WTC11 (cell line): ENCODE data around the gene ABHD1. TPM values are rescaled to one million over a fixed set of nuclear protein-coding genes. Genes with fewer than 3 reads are reported as not detected.

Experiments used
- ATAC-seq: fragments of 200-7000 bp; cut with Tn5 transposase; 2 replicates; pipeline ENCODE4 v1.10.0; 2021; ENCODE audit warnings: mild to moderate bottlenecking, moderate library complexity
- CTCF ChIA-PET: fragments of 300-600 bp; sonication (Branson Sonifier 250); formaldehyde crosslinking; loops from one replicate; lab custom pipeline; 2021; ENCODE audit warnings: antibody characterized with exemption; lab: Charles Lee
- POLR2A ChIA-PET: fragments of 350-600 bp; sonication (Branson Sonifier 250); formaldehyde crosslinking; loops from one replicate; lab custom pipeline; 2021; ENCODE audit warnings: antibody characterized with exemption; lab: Charles Lee
- DNase-seq: peaks from one replicate; pipeline ENCODE4 v3.0.0; 2021; ENCODE audit warnings: low spot score
- H3K27ac Mint-ChIP-seq: 2 replicates; pipeline ENCODE4 v1.8.0; 2021; ENCODE audit warnings: mixed read lengths
- H3K27me3 Mint-ChIP-seq: 2 replicates; pipeline ENCODE4 v1.8.0; 2021; ENCODE audit warnings: low read depth, mild to moderate bottlenecking, moderate library complexity, mixed read lengths
- H3K36me3 Mint-ChIP-seq: 2 replicates; pipeline ENCODE4 v1.8.0; 2021; ENCODE audit warnings: mixed read lengths
- H3K4me1 Mint-ChIP-seq: 2 replicates; pipeline ENCODE4 v1.8.0; 2022; ENCODE audit warnings: mixed read lengths
- H3K4me3 Mint-ChIP-seq: 2 replicates; pipeline ENCODE4 v1.8.0; 2021; ENCODE audit warnings: mild to moderate bottlenecking, moderate library complexity, mixed read lengths
- H3K9me3 Mint-ChIP-seq: 2 replicates; pipeline ENCODE4 v1.8.0; 2021; ENCODE audit warnings: mixed read lengths
- ATF1 ChIP-seq: sonication (generic); formaldehyde crosslinking; IDR thresholded peaks from 2 replicates; pipeline ENCODE4 v1.8.1; 2023; ENCODE audit warnings: mild to moderate bottlenecking, moderate library complexity, missing genetic modification reagents
- FOXJ3 ChIP-seq: sonication (generic); formaldehyde crosslinking; IDR thresholded peaks from 2 replicates; pipeline ENCODE4 v1.9.0; 2021; ENCODE audit warnings: missing genetic modification reagents, mild to moderate bottlenecking, borderline replicate concordance
- MXD4 ChIP-seq: fragments of 250-450 bp; sonication (Bioruptor Pico); IDR thresholded peaks from 2 replicates; pipeline ENCODE4 v1.8.0; 2021; ENCODE audit warnings: mild to moderate bottlenecking, moderate library complexity, borderline replicate concordance
- NFE2L1 ChIP-seq: sonication (generic); formaldehyde crosslinking; IDR thresholded peaks from 2 replicates; pipeline ENCODE4 v1.8.1; 2023; ENCODE audit warnings: missing genetic modification reagents
- RORB ChIP-seq: fragments of 250-450 bp; sonication (Bioruptor Pico); IDR thresholded peaks from 2 replicates; pipeline ENCODE4 v1.9.0; 2021; ENCODE audit warnings: mild to moderate bottlenecking
- SMAD3 ChIP-seq: sonication (generic); formaldehyde crosslinking; IDR thresholded peaks from 2 replicates; pipeline ENCODE4 v1.8.0; 2022; ENCODE audit warnings: missing genetic modification reagents, mild to moderate bottlenecking, borderline replicate concordance
- SOX15 ChIP-seq: fragments of 250-450 bp; sonication (Bioruptor Pico); IDR thresholded peaks from 2 replicates; pipeline ENCODE4 v1.9.0; 2021; ENCODE audit warnings: mild to moderate bottlenecking
- total RNA-seq: library from RNA; stranded (reverse); gene quantifications from 3 replicates; pipeline ENCODE4 v1.2.3, GENCODE V29; 2021
- TF ChIP-seq, protein P1 (sequence below): sonication (generic); formaldehyde crosslinking; conservative IDR thresholded peaks from 2 replicates; pipeline ENCODE4 v1.8.1; 2022; ENCODE audit warnings: mild to moderate bottlenecking, missing genetic modification reagents
- TF ChIP-seq, protein P2 (sequence below): sonication (generic); formaldehyde crosslinking; IDR thresholded peaks from 2 replicates; pipeline ENCODE4 v1.8.1; 2023; ENCODE audit warnings: mild to moderate bottlenecking, moderate library complexity, missing genetic modification reagents
- TF ChIP-seq, protein P3 (sequence below): sonication (generic); formaldehyde crosslinking; IDR thresholded peaks from 2 replicates; pipeline ENCODE4 v1.8.0; 2022; ENCODE audit warnings: mild to moderate bottlenecking, missing genetic modification reagents
- TF ChIP-seq, protein P4 (sequence below): fragments of 250-450 bp; sonication (Bioruptor Pico); IDR thresholded peaks from 2 replicates; pipeline ENCODE4 v1.9.0; 2021; ENCODE audit warnings: mild to moderate bottlenecking
- TF ChIP-seq, protein P5 (sequence below): fragments of 250-450 bp; sonication (Bioruptor Pico); IDR thresholded peaks from 2 replicates; pipeline ENCODE4 v2.1.2; 2022; ENCODE audit warnings: mild to moderate bottlenecking, moderate library complexity
- TF ChIP-seq, protein P6 (sequence below): sonication (generic); formaldehyde crosslinking; IDR thresholded peaks from 2 replicates; pipeline ENCODE4 v1.8.0; 2022; ENCODE audit warnings: mild to moderate bottlenecking, missing genetic modification reagents
- TF ChIP-seq, protein P7 (sequence below): sonication (generic); formaldehyde crosslinking; IDR thresholded peaks from 2 replicates; pipeline ENCODE4 v1.8.0; 2023; ENCODE audit warnings: missing genetic modification reagents, mild to moderate bottlenecking, borderline replicate concordance
- TF ChIP-seq, protein P8 (sequence below): sonication (generic); formaldehyde crosslinking; IDR thresholded peaks from 2 replicates; pipeline ENCODE4 v1.8.0; 2023; ENCODE audit warnings: missing genetic modification reagents
- TF ChIP-seq, protein P9 (sequence below): sonication (generic); formaldehyde crosslinking; IDR thresholded peaks from 2 replicates; pipeline ENCODE4 v1.8.1; 2022; ENCODE audit warnings: mild to moderate bottlenecking, moderate library complexity, missing genetic modification reagents
- TF ChIP-seq, protein P10 (sequence below): fragments of 250-450 bp; sonication (Bioruptor Pico); IDR thresholded peaks from 2 replicates; pipeline ENCODE4 v1.8.0; 2021; ENCODE audit warnings: mild to moderate bottlenecking

ABHD1 gene
- total RNA-seq, 1 experiment from 2014 or later = 0.31 TPM

DNA sequence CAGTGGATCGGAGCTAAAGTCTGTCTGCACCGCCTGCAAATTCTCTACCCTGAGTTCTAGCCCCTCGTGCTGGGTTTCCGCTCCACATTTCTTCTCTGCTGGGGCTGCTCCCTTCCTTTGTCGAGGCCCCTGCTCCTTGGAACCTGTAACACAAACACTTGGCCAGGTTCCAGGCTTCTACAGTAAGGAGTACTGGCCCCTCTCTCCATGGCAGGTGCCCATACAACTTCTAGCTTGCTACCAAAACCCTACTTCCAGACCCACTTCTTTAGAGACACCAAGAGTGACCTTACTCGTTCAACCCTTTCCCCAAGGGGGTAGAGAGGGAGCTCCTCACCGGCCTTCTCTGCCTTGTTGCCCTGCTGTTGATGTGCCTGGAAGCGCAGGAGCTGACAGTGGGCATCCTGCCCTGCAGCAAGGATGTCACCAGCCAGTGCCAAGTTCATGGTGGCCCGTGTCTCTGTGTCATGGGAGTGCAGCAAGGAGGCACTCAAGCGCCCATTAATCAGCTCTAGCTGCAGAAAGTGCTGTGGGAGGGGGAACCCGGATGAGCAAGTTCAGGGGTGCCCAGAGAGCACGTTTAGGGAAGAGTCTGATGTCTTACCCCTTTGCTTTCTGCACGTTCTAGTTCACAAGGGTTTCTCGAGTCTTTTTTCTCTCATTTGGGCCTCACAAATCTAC lies 9.7 kb downstream of the ABHD1 start (continued):
- TF ChIP-seq, protein P1, sequence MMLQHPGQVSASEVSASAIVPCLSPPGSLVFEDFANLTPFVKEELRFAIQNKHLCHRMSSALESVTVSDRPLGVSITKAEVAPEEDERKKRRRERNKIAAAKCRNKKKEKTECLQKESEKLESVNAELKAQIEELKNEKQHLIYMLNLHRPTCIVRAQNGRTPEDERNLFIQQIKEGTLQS (CRISPR knock-in tag) = no peak
- TF ChIP-seq, protein P2, sequence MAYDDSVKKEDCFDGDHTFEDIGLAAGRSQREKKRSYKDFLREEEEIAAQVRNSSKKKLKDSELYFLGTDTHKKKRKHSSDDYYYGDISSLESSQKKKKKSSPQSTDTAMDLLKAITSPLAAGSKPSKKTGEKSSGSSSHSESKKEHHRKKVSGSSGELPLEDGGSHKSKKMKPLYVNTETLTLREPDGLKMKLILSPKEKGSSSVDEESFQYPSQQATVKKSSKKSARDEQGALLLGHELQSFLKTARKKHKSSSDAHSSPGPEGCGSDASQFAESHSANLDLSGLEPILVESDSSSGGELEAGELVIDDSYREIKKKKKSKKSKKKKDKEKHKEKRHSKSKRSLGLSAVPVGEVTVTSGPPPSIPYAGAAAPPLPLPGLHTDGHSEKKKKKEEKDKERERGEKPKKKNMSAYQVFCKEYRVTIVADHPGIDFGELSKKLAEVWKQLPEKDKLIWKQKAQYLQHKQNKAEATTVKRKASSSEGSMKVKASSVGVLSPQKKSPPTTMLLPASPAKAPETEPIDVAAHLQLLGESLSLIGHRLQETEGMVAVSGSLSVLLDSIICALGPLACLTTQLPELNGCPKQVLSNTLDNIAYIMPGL (CRISPR knock-in tag) = no peak
- TF ChIP-seq, protein P3, sequence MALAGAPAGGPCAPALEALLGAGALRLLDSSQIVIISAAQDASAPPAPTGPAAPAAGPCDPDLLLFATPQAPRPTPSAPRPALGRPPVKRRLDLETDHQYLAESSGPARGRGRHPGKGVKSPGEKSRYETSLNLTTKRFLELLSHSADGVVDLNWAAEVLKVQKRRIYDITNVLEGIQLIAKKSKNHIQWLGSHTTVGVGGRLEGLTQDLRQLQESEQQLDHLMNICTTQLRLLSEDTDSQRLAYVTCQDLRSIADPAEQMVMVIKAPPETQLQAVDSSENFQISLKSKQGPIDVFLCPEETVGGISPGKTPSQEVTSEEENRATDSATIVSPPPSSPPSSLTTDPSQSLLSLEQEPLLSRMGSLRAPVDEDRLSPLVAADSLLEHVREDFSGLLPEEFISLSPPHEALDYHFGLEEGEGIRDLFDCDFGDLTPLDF = no peak
- no peak for TF ChIP-seq RORB (CRISPR knock-in tag)
- TF ChIP-seq, protein P4, sequence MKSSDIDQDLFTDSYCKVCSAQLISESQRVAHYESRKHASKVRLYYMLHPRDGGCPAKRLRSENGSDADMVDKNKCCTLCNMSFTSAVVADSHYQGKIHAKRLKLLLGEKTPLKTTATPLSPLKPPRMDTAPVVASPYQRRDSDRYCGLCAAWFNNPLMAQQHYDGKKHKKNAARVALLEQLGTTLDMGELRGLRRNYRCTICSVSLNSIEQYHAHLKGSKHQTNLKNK (CRISPR knock-in tag) = no peak
- TF ChIP-seq, protein P5, sequence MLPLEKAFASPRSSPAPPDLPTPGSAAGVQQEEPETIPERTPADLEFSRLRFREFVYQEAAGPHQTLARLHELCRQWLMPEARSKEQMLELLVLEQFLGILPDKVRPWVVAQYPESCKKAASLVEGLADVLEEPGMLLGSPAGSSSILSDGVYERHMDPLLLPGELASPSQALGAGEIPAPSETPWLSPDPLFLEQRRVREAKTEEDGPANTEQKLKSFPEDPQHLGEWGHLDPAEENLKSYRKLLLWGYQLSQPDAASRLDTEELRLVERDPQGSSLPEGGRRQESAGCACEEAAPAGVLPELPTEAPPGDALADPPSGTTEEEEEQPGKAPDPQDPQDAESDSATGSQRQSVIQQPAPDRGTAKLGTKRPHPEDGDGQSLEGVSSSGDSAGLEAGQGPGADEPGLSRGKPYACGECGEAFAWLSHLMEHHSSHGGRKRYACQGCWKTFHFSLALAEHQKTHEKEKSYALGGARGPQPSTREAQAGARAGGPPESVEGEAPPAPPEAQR (CRISPR knock-in tag) = no peak
- no peak for TF ChIP-seq NFE2L1 (CRISPR knock-in tag)
- TF ChIP-seq, protein P6, sequence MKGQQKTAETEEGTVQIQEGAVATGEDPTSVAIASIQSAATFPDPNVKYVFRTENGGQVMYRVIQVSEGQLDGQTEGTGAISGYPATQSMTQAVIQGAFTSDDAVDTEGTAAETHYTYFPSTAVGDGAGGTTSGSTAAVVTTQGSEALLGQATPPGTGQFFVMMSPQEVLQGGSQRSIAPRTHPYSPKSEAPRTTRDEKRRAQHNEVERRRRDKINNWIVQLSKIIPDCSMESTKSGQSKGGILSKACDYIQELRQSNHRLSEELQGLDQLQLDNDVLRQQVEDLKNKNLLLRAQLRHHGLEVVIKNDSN (CRISPR knock-in tag) = no peak
- no peak for TF ChIP-seq FOXJ3 (CRISPR knock-in tag)
- no peak for TF ChIP-seq SOX15 (CRISPR knock-in tag)
- no peak for TF ChIP-seq SMAD3

DNA sequence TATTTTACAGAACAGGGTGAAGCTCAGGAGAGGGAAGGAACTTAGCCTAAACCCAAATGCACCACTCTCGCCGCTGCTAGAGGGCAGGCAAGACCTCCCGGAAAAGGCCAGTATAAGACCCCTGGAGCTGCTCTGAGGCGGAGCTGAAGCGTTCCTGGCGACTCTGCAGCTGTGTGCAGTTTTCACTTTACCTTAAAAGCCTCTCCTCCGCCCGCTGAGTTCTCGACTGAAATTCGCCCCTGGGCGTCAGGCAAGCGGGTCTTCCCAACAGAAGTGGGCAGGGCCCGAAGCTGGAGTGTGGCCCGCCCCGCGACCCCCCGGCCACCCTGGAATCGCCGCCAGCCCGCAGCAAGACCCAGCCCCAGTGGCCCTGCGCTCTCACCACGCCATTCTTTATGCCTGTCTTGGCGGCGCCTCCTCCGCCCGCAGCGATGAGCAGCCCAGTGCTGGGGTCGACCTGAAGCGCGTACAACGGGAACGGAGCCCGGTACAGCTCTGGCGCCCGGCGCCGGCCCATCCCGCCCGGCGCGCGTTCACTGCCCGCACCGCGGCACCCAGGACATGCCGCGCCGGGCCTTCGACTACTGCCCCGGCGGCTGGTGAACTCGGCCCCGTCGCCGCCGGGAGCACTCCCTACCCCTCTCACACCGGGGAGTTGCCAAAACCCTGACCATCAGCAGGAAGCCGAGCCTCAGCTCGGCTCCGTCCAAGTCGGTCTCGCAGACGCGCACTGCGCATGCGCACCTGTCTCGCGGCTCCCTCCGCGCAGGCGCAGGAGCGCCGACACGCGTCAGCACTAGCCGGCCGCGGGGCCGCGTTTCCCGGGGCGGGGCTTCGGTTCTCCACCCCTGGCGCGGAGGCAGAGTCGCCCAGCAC lies 10.5 kb downstream of the ABHD1 start, which contains the start of gene PREB:
PREB (minus strand) TSS at position 732 of the 876 bp plus-strand sequence; CDS start at position 517, 215 bp downstream.
- ChIA-PET POLR2A (interaction anchor here (1.1 to 1.7 kb wide), 10 partner anchors 10 to 114 kb away, joined by 3 to 9 read pairs (median 4); partner anchors contain the start of genes ABHD1, ATRAID, CAD and CGREF1), CTCF (interaction anchor here (0.6 to 3.3 kb wide), 42 partner anchors 11 to 172 kb away, joined by 3 to 50 read pairs (median 5); partner anchors contain the start of genes ABHD1, ATRAID, CAD and CGREF1)
- ATAC-seq (peak; percentile 93), DNase-seq (peak; percentile 99)
- Mint-ChIP-seq H3K27me3 (peaks cover 5% of the 10 kb centered on the region), H3K4me1 (peaks cover 14% of the 10 kb centered on the region), H3K4me3 (peak within 1 kb of the TSS; percentile 90), H3K9me3 (no peaks in the 10 kb centered on the region), H3K36me3 (peaks cover 21% of the 10 kb centered on the region), H3K27ac (peak within 1 kb of the TSS; percentile 98)
- no peak for TF ChIP-seq MXD4 (CRISPR knock-in tag)
- TF ChIP-seq, protein P7, sequence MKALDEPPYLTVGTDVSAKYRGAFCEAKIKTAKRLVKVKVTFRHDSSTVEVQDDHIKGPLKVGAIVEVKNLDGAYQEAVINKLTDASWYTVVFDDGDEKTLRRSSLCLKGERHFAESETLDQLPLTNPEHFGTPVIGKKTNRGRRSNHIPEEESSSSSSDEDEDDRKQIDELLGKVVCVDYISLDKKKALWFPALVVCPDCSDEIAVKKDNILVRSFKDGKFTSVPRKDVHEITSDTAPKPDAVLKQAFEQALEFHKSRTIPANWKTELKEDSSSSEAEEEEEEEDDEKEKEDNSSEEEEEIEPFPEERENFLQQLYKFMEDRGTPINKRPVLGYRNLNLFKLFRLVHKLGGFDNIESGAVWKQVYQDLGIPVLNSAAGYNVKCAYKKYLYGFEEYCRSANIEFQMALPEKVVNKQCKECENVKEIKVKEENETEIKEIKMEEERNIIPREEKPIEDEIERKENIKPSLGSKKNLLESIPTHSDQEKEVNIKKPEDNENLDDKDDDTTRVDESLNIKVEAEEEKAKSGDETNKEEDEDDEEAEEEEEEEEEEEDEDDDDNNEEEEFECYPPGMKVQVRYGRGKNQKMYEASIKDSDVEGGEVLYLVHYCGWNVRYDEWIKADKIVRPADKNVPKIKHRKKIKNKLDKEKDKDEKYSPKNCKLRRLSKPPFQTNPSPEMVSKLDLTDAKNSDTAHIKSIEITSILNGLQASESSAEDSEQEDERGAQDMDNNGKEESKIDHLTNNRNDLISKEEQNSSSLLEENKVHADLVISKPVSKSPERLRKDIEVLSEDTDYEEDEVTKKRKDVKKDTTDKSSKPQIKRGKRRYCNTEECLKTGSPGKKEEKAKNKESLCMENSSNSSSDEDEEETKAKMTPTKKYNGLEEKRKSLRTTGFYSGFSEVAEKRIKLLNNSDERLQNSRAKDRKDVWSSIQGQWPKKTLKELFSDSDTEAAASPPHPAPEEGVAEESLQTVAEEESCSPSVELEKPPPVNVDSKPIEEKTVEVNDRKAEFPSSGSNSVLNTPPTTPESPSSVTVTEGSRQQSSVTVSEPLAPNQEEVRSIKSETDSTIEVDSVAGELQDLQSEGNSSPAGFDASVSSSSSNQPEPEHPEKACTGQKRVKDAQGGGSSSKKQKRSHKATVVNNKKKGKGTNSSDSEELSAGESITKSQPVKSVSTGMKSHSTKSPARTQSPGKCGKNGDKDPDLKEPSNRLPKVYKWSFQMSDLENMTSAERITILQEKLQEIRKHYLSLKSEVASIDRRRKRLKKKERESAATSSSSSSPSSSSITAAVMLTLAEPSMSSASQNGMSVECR = peak; percentile 34; the same call in 1 of the 2 replicates
- TF ChIP-seq, protein P8, sequence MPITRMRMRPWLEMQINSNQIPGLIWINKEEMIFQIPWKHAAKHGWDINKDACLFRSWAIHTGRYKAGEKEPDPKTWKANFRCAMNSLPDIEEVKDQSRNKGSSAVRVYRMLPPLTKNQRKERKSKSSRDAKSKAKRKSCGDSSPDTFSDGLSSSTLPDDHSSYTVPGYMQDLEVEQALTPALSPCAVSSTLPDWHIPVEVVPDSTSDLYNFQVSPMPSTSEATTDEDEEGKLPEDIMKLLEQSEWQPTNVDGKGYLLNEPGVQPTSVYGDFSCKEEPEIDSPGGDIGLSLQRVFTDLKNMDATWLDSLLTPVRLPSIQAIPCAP = no peak
- TF ChIP-seq, protein P6 (CRISPR knock-in tag) = no peak
- TF ChIP-seq, protein P9, sequence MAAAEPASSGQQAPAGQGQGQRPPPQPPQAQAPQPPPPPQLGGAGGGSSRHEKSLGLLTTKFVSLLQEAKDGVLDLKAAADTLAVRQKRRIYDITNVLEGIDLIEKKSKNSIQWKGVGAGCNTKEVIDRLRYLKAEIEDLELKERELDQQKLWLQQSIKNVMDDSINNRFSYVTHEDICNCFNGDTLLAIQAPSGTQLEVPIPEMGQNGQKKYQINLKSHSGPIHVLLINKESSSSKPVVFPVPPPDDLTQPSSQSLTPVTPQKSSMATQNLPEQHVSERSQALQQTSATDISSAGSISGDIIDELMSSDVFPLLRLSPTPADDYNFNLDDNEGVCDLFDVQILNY (CRISPR knock-in tag) = peak; percentile 65; the same call in 1 of the 2 replicates
- no peak for TF ChIP-seq ATF1 (CRISPR knock-in tag)
- TF ChIP-seq, protein P10, sequence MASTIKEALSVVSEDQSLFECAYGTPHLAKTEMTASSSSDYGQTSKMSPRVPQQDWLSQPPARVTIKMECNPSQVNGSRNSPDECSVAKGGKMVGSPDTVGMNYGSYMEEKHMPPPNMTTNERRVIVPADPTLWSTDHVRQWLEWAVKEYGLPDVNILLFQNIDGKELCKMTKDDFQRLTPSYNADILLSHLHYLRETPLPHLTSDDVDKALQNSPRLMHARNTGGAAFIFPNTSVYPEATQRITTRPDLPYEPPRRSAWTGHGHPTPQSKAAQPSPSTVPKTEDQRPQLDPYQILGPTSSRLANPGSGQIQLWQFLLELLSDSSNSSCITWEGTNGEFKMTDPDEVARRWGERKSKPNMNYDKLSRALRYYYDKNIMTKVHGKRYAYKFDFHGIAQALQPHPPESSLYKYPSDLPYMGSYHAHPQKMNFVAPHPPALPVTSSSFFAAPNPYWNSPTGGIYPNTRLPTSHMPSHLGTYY (CRISPR knock-in tag) = no peak
